Neural crest cell (in vitro differentiated cells): ENCODE data around the gene RADX. TPM values are rescaled to one million over a fixed set of nuclear protein-coding genes. Genes with fewer than 3 reads are reported as not detected.

Source experiments
- DNase-seq: peaks from one replicate; pipeline ENCODE4 v3.0.0; 2021; ENCODE audit warnings: low read depth, mixed read lengths, low spot score
- H3K27ac Mint-ChIP-seq: one replicate; pipeline ENCODE4 v1.8.0; 2021; ENCODE audit warnings: mild to moderate bottlenecking, mixed read lengths; ENCODE audit not compliant: unreplicated experiment
- H3K27me3 Mint-ChIP-seq: 2 replicates; pipeline ENCODE4 v1.8.0; 2021; ENCODE audit warnings: low read depth, mild to moderate bottlenecking, mixed read lengths
- H3K36me3 Mint-ChIP-seq: 2 replicates; pipeline ENCODE4 v1.8.0; 2021; ENCODE audit warnings: low read depth, mild to moderate bottlenecking, mixed read lengths
- H3K4me1 Mint-ChIP-seq: 2 replicates; pipeline ENCODE4 v1.8.0; 2021; ENCODE audit warnings: mixed read lengths
- H3K4me3 Mint-ChIP-seq: one replicate; pipeline ENCODE4 v1.8.0; 2021; ENCODE audit warnings: mild to moderate bottlenecking, mixed read lengths
- H3K9me3 Mint-ChIP-seq: 2 replicates; pipeline ENCODE4 v1.8.0; 2021; ENCODE audit warnings: mixed read lengths
- total RNA-seq: library from RNA; stranded (reverse); gene quantifications from 2 replicates; pipeline ENCODE4 v1.2.1, GENCODE V29; 2021
- TF ChIP-seq, protein P1 (sequence below): fragments of 200-600 bp; sonication (generic); conservative IDR thresholded peaks from 2 replicates; pipeline ENCODE4 v1.5.0; 2021; ENCODE audit warnings: antibody characterized with exemption, mild to moderate bottlenecking

The RADX gene
- total RNA-seq, 1 donor from 2014 or later: 19.9 TPM

DNA sequence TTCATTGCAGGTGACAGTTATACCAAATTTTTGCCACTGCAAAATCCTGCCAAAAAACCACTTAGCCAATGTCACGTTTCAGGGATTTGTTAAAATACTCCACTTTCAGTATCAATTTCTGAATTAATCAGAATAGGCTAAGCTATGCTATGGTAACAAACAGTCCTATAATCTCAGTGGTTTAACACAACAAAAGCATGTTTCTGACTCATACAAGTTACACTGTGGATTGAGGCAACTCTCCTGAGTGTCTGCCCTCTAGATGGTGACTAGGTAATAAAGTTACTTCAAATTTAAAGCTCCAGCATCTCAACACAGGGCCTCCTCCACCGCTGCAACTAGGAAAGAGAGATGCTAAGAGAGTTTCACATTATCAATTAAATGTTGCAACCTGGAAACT is 23.0 kb upstream of the RADX start:
- Mint-ChIP-seq H3K27me3 (peaks cover 3% of the 10 kb centered on the region), H3K9me3 (peaks cover 2% of the 10 kb centered on the region)

DNA sequence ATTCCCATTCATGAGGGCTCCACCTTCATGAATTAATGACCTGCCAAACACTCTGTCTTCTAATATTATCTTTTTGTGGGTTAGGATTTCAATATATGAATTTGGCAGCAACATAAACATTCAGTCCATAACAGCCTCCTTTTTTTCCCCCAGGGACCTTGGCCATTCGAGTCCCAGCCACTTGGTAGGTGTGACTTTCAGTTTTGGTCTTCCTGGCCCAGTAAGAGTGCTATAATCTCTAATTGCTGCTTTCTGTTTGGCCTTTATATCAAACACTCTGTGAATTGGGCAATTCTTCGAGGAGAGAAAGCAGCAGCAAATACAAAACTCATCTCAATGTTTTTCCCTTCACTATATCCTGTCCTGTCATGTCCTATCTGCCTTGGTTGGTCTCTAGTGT is 12.4 kb upstream of the RADX start:
- H3K36me3 Mint-ChIP-seq: no peaks in the 10 kb centered on the region
- H3K27me3 Mint-ChIP-seq: no peaks in the 10 kb centered on the region
- no peak overlapping the region for H3K4me3 Mint-ChIP-seq
- TF ChIP-seq, protein P1, sequence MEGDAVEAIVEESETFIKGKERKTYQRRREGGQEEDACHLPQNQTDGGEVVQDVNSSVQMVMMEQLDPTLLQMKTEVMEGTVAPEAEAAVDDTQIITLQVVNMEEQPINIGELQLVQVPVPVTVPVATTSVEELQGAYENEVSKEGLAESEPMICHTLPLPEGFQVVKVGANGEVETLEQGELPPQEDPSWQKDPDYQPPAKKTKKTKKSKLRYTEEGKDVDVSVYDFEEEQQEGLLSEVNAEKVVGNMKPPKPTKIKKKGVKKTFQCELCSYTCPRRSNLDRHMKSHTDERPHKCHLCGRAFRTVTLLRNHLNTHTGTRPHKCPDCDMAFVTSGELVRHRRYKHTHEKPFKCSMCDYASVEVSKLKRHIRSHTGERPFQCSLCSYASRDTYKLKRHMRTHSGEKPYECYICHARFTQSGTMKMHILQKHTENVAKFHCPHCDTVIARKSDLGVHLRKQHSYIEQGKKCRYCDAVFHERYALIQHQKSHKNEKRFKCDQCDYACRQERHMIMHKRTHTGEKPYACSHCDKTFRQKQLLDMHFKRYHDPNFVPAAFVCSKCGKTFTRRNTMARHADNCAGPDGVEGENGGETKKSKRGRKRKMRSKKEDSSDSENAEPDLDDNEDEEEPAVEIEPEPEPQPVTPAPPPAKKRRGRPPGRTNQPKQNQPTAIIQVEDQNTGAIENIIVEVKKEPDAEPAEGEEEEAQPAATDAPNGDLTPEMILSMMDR: no peak
- peaks cover 12% of the 10 kb centered on the region for H3K9me3 Mint-ChIP-seq
- H3K27ac Mint-ChIP-seq: no peak overlapping the region
- H3K4me1 Mint-ChIP-seq: no peaks in the 10 kb centered on the region
- DNase-seq: no peak

More for the DNA sequence above, 23.0 kb upstream of the RADX start:
- Mint-ChIP-seq H3K4me1 (no peaks in the 10 kb centered on the region), H3K36me3 (no peaks in the 10 kb centered on the region), H3K4me3 (no peak overlapping the region), H3K27ac (no peak overlapping the region)
- TF ChIP-seq, protein P1: no peak
- no peak for DNase-seq

- Mint-ChIP-seq H3K27me3 (no peaks in the 10 kb centered on the region), H3K27ac (no peak overlapping the region), H3K36me3 (no peaks in the 10 kb centered on the region), H3K9me3 (peaks cover 6% of the 10 kb centered on the region), H3K4me1 (peaks cover 4% of the 10 kb centered on the region), H3K4me3 (no peak overlapping the region)
- DNase-seq: no peak
- TF ChIP-seq, protein P1: no peak
Measured at GRCh38 chrX:106606571-106606970, 5.2 kb upstream of the RADX start.

DNA sequence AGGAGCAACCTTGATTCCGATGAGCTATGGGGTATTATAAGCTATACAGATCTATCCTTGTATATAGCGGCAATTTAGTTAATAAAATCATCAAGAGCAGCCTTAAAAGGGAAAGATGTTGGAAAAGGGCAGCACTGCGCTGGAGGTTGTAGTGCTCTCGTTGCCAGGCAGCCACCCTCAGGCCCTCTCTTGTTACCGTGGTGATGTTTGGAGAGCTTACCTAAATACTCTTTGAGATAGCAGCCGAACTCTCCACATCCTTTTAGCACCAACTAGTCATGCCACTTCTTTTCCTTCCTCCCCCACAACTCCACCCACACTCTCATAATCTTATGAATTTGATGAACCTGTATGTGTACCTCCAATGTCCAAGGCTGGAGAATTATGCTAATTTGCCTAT is 3.8 kb upstream of the RADX start:
- H3K4me1 Mint-ChIP-seq: peaks cover 12% of the 10 kb centered on the region
- H3K36me3 Mint-ChIP-seq: no peaks in the 10 kb centered on the region
- no peak for DNase-seq
- H3K9me3 Mint-ChIP-seq: peaks cover 3% of the 10 kb centered on the region
- H3K27me3 Mint-ChIP-seq: no peaks in the 10 kb centered on the region
- no peak overlapping the region for H3K4me3 Mint-ChIP-seq
- TF ChIP-seq, protein P1: no peak
- H3K27ac Mint-ChIP-seq: no peak overlapping the region

DNA sequence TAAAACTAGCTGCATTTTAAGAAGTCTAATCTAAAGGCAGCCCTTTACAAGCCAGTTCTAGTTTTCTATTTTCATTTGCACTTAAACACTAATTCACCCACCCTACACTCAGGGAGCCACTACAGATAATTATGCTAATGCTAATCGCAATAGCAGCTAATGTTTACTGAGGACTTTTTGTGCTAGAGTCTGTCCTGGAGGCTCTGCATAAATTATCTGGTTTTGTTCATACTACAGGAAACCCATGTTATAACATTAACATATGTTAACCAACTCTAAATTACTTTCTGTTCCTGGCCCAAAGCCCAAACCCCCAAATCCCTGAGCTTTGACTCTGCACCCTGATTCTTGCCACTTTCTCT is 480 bp upstream of the RADX start:
- Mint-ChIP-seq H3K27me3 (no peaks in the 10 kb centered on the region), H3K4me1 (peaks cover 25% of the 10 kb centered on the region), H3K27ac (no peak overlapping the region), H3K4me3 (peak overlapping the region; percentile 99), H3K9me3 (no peaks in the 10 kb centered on the region), H3K36me3 (no peaks in the 10 kb centered on the region)
- TF ChIP-seq, protein P1: no peak
- DNase-seq: no peak

DNA sequence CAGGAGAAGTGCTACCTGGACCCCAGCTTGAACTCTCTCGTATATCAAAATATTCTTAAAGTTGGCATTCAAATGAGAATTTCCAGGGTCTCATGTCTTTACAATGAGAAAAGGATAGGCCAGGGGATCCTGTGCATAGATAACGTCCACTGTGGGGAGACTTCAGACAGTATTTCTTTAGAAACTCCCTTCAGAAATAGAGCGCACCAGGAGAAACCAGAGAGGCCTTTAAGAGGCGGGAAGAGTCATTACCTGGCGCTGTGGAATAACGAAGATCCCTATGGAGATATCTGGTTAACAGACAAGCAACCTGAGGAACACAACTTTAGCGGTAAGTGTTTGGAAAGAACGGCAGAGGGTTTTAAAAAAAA is 600 bp downstream of the RADX start:
- H3K9me3 Mint-ChIP-seq: no peaks in the 10 kb centered on the region
- H3K36me3 Mint-ChIP-seq: no peaks in the 10 kb centered on the region
- TF ChIP-seq, protein P1: no peak
- peaks cover 25% of the 10 kb centered on the region for H3K4me1 Mint-ChIP-seq
- peak overlapping the region; percentile 94 for H3K27ac Mint-ChIP-seq
- H3K27me3 Mint-ChIP-seq: no peaks in the 10 kb centered on the region
- no peak for DNase-seq
- H3K4me3 Mint-ChIP-seq: peak overlapping the region; percentile 99
